ENCODE data around the gene SCAANT1.

DNA sequence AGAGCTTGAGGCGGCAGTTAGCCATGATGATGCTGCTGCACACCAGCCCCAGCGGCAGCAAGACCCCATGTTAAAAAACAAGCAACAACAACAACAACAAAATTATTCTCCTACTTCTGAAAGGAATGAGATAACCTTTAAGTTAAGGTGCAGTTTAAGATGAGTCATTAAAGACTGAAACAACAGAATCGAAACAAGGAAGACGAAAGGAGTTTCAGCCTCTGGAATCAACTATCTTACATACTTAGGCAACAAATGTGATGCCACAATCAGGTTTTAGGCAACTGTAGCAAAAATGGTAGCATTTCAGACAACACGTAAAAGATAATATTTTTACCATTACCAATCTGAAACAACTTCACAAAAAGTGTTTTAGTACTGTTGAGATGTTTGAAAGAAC lies 12.2 kb downstream of the SCAANT1 start:
- no peak for TF ChIP-seq CTCF (IDR thresholded peaks at IDR 0.05)
- TF ChIP-seq POLR2A (IDR thresholded peaks at IDR 0.05) = no peak
